Bone marrow (tissue), 2 donors: Measurements from ENCODE around the gene GCKR.
A peak's percentile ranks its signal among the peaks of the same experiment; 100 is the strongest.

Source experiments
- DNase-seq, 2 donors: peaks; one replicate each; lab custom pipeline; 2025; lab: John Stamatoyannopoulos, UW

Gene GCKR

DNA sequence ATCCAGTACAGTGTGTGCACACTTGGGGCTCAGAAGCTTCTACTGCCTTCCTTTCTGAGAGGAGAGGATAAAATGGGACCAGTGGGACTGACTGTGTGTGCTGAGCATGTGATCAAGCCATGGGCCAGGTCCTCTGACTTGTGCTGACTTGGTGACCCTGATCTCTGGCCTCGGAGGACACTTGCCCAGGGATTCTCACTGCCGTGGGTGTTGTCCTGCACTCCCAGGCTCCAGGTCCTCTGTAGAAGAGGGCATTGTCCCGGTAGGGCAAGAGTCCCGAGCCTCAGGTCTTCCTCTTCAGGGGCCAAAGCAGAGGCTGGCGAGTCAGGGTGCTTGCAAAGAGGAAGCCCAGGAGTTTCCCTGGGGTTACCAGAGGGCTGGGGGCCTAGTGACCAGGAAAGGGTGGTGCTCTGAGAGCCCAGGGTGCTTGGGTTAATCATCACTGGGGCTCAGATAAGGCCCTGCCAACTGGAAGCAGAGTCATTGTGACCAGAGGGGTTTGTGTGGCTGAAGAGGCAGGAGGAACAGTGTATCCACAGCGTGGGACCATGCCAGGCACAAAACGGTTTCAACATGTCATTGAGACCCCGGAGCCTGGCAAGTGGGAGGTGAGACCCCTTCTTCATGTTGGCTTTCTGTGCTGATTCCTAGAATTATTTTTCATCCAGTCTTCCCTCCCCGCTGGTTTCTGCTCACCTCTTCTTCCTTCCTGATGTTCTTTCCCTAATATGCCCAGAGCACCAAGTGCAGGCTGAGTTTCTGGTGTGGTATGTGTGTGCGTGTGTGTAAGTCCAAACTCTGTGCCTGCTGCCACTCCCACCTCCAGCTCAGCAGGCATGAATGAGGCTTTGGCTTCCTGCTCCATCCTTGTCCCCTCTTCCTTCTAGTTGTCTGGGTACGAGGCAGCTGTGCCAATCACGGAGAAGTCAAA, at the start of gene GCKR:
GCKR (plus strand) TSS at position 483 of the 931 bp plus-strand sequence; CDS start at position 549, 66 bp downstream.
- peak in 1 of 2 donors; percentile 20 for DNase-seq

- DNase-seq = no peak
Observed at GRCh38 chr2:27448381-27448780, 48.3 kb upstream of the GCKR start.

DNA sequence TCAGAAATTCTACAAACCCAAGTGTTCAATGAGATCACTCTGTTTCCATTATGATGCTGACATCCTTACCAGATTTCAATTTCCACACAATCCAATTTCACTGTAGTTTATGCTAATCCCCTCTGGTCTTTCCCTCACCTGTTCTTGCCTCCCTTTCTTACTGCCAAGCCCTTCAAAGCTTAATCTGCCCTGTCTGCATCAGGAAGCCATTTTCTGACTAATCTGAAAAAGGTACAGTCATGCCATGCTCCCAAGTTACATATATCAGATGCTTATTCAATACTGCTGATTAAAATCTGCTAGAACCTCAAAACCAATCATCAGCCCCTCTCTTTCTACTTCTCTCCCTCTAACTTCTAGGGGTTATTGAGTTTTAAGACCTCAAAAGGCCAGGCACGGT, 45.5 kb upstream of the GCKR start:
- no peak for DNase-seq

GRCh38 chr2:27453968-27454367, 42.7 kb upstream of the GCKR start:
- no peak for DNase-seq

- no peak for DNase-seq
Observed at GRCh38 chr2:27461118-27461517, 35.5 kb upstream of the GCKR start.

- DNase-seq = no peak
Observed at GRCh38 chr2:27464443-27464842, 32.2 kb upstream of the GCKR start.

GRCh38 chr2:27471961-27472360, 24.7 kb upstream of the GCKR start:
- no peak for DNase-seq

DNA sequence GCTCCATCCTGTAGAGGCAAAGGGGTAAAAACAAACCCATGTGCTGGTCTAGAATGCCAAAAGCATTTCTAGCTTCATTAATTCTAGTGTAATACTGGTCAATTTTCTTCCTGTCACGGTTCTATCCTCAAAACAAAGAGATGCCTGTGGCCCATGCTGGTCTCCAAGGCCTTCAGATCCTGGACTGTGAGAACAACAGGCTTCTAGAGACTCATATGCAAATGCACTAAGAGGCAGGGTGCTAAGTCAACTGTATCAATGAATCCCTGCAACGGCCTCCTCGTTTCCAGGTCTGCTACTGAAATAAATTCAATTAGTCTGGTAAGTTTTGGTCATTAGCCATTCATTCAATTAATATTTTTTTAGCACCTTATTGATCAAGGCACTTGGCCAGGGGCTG, 11.1 kb upstream of the GCKR start:
- DNase-seq = no peak

GRCh38 chr2:27489118-27489497, 7.5 kb upstream of the GCKR start:
- no peak for DNase-seq

DNA sequence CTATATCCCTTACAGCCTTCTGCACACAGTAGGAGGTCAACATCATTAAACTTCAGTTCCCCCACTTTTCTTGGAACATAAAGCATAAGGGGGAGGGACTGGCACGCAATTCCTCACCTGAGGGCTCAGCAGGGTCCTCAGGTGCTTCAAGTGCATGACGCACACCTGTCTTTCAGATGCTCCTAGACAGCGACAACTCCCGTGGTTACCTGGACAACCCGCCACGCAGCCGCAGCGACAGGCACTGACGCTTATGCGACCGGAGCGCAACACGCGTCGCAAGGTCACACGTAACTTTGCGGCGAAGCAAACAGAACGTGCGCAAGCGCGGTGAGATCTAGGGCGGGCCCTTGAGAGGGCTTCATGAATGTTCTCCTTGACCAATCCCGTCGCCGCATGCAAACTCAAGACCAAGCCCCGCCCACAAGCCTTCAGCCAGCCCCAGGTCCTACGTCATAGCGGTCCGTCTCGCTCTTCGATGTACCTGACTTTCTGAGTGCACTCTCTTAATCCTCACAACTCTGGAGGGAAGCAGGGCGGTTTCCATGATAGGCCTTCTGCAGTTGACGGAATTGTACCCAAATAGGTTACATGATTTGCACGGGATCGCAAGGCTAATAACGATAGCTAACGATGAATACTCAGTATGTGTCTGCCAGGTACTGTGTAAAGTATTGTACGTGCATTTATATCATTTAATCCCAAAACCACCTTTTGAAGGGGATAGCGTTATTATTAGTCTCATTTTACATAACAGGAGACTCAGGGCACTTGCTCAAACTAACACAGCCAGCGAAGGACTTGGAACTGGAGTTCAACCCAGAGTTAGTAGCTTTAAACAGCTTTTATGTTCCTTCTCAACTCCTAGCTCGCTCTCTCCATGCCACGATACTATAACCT, 6.9 kb upstream of the GCKR start, which contains the start of gene IFT172:
IFT172 (minus strand) TSS at position 246 of the 900 bp plus-strand sequence; CDS start at position 156, 90 bp downstream.
- DNase-seq = peak; percentile 81 to 99

DNA sequence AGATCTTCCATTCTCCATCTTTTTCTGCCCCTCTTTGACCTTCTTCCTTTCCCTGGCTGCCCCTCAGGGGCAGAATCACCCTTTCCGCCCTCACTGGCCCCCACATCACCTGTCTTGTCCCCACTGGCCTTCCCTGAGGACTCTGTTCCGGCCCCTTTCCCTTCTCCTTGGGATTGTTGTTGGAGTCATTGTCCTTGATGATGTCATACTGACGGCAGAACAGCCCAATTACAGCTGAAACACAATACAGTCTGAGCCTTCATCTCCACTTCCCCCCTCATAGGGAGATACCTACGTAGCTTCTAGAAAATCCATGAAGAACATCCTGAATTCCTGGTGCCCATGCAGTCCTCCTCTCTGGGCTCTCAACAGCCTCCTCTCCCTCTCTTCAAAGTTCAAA, 4.1 kb upstream of the GCKR start:
- no peak for DNase-seq

GRCh38 chr2:27493948-27494283, 2.7 kb upstream of the GCKR start:
- no peak for DNase-seq

DNA sequence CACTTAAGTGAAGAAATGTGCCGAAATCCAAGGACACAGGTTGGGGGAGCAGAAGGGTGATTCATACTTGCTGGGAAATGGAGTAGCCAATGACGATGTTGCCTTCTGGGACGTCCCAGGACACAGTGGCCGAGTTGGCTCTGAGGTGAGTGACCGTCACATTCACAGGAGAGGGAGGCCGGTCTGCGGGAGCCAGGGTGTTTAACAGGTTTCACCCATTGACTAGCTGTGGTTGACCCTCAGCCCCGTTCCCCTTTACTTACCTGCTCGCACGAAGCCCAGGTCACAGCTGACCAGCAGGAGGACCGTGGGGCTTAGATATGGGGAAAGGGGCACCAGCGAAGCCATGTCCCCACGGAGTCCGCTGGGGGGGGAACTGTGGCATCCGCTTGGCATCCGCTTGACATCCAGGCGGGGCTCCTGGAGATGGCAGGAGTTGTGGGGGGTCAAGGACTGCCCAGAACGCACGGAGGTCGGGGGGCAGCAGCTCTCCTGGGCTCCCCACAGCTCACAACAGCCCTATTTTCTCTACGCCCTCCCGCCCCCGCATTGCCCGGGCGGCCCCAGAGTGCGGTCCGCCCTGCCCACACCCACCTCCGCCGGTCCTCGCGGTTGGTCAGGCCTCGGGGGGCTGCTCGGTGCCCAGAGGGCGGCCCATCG, 2.2 kb upstream of the GCKR start:
- no peak for DNase-seq

DNA sequence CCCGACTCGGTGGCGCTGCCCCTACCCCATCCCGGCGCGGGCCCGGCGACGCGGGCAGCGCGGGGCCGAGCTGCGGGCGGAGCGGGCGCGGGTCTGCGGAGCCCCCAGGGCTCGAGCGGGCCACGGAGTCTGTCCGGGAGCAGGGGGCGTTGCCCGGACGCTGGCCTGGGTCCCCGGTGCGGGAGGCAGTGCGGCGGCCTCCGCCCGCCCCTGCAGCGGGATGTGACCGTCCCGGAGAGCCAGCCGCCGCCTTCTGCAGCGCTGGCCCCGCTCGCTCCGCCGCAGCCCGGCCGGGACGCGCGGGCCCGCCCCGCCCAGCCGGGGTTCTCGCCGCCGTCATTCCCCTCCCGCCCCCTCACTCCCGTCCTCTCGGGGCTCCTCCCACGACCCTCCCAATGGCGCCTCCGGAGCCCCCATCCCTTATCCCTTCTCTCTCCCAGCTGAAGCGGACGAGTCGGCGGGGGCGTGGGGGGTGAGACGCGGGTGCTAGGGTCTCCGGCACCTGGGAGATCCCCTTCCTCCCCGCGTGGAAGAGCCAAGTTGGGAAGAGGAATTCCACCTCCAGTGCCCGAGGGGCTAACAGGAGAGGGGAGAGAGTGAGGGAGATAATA, 1.6 kb upstream of the GCKR start, which contains the start of gene FNDC4:
FNDC4 (minus strand) TSS at position 257 of the 611 bp plus-strand sequence. CDS start 521 bp downstream, outside the sequence.
- no peak for DNase-seq

DNA sequence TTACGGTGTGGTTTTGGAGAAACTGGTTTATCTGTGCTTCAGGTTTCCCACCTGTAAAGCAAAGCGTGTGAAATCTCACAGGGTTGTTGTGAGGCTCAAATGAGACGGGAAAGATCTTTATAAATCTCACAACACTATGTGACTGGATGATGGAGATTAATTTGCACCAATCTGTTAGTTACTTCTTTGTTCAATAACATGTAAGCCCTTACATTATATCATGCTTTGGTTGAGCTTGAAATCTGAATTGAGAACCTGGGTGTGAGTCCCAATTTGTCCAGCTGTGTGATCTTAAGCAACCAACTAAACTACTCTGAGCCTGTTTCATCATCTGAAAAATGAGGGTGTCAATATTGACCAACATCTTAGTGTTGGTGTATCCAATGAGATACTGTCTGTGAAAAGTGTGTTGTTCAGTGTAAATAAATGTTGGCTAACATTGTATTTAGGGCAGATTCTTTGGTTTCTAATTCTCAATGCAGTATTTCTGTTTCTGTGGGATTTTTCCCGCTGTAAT, 741 bp upstream of the GCKR start:
- DNase-seq = no peak

GRCh38 chr2:27497288-27497627, 619 bp downstream of the GCKR start:
- no peak for DNase-seq

- DNase-seq = no peak
Observed at GRCh38 chr2:27498975-27499374, 2.3 kb downstream of the GCKR start.

GRCh38 chr2:27501042-27501441, 4.4 kb downstream of the GCKR start:
- DNase-seq = no peak

GRCh38 chr2:27502142-27502541, 5.5 kb downstream of the GCKR start:
- DNase-seq = no peak

DNA sequence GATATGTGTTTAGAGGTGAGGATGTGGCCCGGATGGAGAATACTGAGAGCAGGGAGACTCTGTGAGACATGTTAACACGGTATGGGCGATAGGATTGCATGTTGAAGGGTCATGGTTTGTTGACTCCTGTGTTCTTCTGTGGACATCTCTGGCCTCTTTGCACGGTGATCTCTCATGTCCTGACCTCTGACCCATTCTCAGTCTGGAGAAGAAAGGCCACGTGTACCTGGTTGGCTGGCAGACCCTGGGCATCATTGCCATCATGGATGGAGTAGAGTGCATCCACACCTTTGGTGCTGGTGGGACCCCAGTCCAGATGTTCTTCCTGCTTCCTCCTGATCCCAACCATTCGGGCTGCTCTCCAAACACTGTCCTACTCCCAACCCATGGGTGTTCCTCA, 9.9 kb downstream of the GCKR start:
- no peak for DNase-seq

DNA sequence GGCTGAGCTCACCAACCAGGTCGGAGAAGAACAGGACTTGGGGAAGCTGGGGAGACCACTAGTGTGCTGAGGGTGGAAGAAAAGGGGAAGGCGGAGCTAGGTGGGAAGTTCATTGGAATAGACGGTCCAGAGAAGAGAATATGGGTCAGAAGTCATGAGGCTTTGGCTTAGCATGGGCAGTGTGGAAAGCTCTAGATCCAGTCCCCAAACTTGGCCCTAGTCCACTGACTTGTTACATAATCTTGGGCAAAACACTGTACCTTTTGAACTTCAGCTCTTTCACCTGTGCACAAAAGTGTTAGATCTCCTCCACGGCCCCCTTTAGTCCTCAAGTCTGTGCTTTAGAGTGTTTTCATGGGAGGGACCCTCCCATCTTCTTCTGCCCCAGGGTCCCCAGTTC, 10.7 kb downstream of the GCKR start:
- DNase-seq = no peak

- DNase-seq = no peak
Observed at GRCh38 chr2:27509326-27509725, 12.7 kb downstream of the GCKR start.
